Adrenal gland (tissue), 12 donors: ENCODE measurements around the gene MMS22L. TPM values are rescaled to one million over a fixed set of nuclear protein-coding genes. Genes with fewer than 3 reads are reported as not detected.

Source experiments
- DNase-seq, 7 donors: peaks; one replicate each; pipeline ENCODE4 v3.0.0-alpha.2; 2019 to 2020
- H3K27ac ChIP-seq, 5 donors: fragments of 200-600 bp; sonication (generic) in 4 of 5; 1 replicate in 3 of 5; 2 replicates in 2 of 5; pipeline versions ENCODE4 v1.5.1 to v1.8.0; 2016 to 2020; ENCODE audit warnings: mild to moderate bottlenecking in 1 of 5
- H3K27me3 ChIP-seq: fragments of 200-600 bp; 2 replicates; pipeline ENCODE4 v1.8.0; 2021
- H3K36me3 ChIP-seq, 2 donors: fragments of 200-600 bp; replicated peaks in 1 of 2; 1 replicate in 1 of 2; 2 replicates in 1 of 2; pipeline versions ENCODE4 v1.5.1 to v1.8.0; 2018 to 2022
- H3K4me1 ChIP-seq, 2 donors: fragments of 200-600 bp; replicated peaks in 1 of 2; 1 replicate in 1 of 2; 2 replicates in 1 of 2; pipeline versions ENCODE4 v1.5.1 to v1.8.0; 2018 to 2021
- H3K4me3 ChIP-seq, 4 donors: fragments of 200-600 bp; sonication (generic) in 3 of 4; one replicate each; pipeline ENCODE4 v1.5.1; 2016 to 2018
- H3K9me3 ChIP-seq, 3 donors: fragments of 200-600 bp; sonication (generic) in 1 of 3; replicated peaks in 1 of 3; 1 replicate in 2 of 3; 2 replicates in 1 of 3; pipeline versions ENCODE4 v1.5.1 to v1.8.0; 2016 to 2021
- POLR2A ChIP-seq, 2 donors: fragments of 450-650 bp; IDR thresholded peaks; one replicate each; pipeline ENCODE4 v1.6.1; 2017; ENCODE audit warnings: antibody characterized with exemption in 2 of 2, mild to moderate bottlenecking in 2 of 2, moderate library complexity in 1 of 2
- WGBS, 4 donors: extraction: QIAGEN DNeasy Blood & Tissue Kit in 2 of 4; methylation state at CpG; one replicate each; pipeline versions ENCODE4 v1.1.5 to v1.1.7; 2013 to 2017; 5-methylcytosine and 5-hydroxymethylcytosine counted together
- intact Hi-C, 2 donors: fragments of 100-400 bp; cut with DNase I; formaldehyde crosslinking; loops; one replicate each; pipeline versions ENCODE4 v1.14.1 to v1.15.0; 2022 to 2023
- polyA plus RNA-seq, 3 donors: library from polyadenylated mRNA; stranded (reverse); fragments of 200-250 nt in 2 of 3; fragments of 350-450 nt in 1 of 3; fragmentation: Illumina TruSeq in 1 of 3; extraction: RNeasy Lipid Tissue Mini Kit (QIAGEN cat#74804) in 1 of 3; gene quantifications; one replicate each; pipeline ENCODE4 v1.2.3, GENCODE V29; 2013 to 2014
- total RNA-seq, 9 donors: library from RNA; depleted of rRNA in 4 of 9; stranded (reverse); fragments of >200 nt in 4 of 9; fragments of 120-200 nt in 1 of 9; fragmentation: NEBNext Ultra II Directional in 1 of 9; extraction: Animal tissue kit (Norgen Biotek cat#: 25700) in 1 of 9; gene quantifications; one replicate each; pipeline versions ENCODE4 v1.1.0 to v1.2.4, GENCODE V29; 2013 to 2023
- TF ChIP-seq, protein P1 (sequence below), 6 experiments: fragments of 450-650 bp in 4 of 6; fragments of 200-600 bp in 2 of 6; sonication (generic) in 1 of 6; IDR thresholded peaks; 1 replicate in 5 of 6; 2 replicates in 1 of 6; pipeline versions ENCODE4 v1.5.1 to v1.8.0; 2016 to 2021; ENCODE audit warnings: antibody characterized with exemption in 6 of 6, mild to moderate bottlenecking in 2 of 6, moderate library complexity in 1 of 6
- donor health status: healthy with polysubstance abuse.
- donor health status: Bipolar disorder and iron deficiency.
- donor health status: DM: yes; HTN: yes; CAD: no.
- donor health status: DM: no; HTN: no; CAD: no.
- donor health status: DM: no; HTN: no; CAD: no.
- donor health status: DM: yes; HTN: yes; CAD: no.

Gene MMS22L
- total and polyA plus RNA-seq, 12 donors: 0.97 to 12.7 (median 5.9) TPM

DNA sequence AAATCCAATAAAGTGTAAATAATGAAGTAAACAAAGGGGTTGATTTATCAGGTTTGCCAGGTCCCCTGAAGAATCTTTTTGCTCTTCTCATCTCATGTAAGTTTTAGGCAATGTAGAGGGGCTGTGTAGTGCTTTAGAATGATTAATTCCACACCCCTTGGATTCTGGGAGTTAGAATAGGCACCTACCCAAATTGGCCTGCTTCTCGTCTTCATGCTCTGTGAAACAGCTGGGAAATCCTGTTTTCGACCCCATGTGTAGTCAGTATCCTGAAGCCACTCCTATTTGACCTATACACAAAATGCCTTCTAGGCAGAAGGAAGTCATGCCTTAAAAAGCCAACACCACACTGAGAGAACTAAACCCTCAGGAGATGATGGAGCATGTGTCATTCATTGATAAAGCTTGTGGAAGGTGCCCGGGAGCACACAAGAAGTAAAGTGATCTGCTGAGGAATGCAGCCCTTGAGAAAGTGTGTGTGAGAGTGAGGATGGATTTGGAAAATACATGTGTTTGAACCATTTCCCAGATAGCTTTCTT is 187.6 kb downstream of the MMS22L start:
- H3K9me3 ChIP-seq: no peaks in the 10 kb centered on the region
- no peak for TF ChIP-seq POLR2A (IDR thresholded peaks at IDR 0.05)
- TF ChIP-seq, protein P1, sequence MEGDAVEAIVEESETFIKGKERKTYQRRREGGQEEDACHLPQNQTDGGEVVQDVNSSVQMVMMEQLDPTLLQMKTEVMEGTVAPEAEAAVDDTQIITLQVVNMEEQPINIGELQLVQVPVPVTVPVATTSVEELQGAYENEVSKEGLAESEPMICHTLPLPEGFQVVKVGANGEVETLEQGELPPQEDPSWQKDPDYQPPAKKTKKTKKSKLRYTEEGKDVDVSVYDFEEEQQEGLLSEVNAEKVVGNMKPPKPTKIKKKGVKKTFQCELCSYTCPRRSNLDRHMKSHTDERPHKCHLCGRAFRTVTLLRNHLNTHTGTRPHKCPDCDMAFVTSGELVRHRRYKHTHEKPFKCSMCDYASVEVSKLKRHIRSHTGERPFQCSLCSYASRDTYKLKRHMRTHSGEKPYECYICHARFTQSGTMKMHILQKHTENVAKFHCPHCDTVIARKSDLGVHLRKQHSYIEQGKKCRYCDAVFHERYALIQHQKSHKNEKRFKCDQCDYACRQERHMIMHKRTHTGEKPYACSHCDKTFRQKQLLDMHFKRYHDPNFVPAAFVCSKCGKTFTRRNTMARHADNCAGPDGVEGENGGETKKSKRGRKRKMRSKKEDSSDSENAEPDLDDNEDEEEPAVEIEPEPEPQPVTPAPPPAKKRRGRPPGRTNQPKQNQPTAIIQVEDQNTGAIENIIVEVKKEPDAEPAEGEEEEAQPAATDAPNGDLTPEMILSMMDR (IDR thresholded peaks at IDR 0.05): no peak
- no peak overlapping the region for H3K27ac ChIP-seq
- 76 to 84% (median 81%) methylated on average over 3 of the region's 3 CpGs for WGBS, 4 donors
- H3K4me1 ChIP-seq: no peaks in the 10 kb centered on the region
- H3K36me3 ChIP-seq: no peaks in the 10 kb centered on the region
- intact Hi-C loops: no loop called here
- no peak overlapping the region for H3K4me3 ChIP-seq
- no peak for DNase-seq
- no peaks in the 10 kb centered on the region for H3K27me3 ChIP-seq

DNA sequence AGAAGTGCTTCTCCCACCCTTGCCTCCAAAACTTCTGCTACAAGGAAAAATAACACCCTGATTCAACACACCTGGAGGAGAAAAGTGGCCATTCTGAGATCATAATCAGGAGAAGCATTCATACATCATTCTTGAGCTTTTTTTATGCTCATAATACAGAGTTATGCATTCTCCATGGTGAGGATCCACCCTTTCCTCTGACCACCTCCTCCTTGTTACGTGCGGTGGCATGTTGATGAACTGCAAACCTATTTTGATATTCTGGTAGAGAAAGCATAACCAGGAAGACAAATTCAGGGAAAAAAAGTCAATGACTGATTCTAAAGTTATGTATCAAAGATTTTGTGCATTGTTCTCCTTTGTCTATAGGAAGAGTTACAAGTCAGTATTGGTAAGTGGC is 188.6 kb downstream of the MMS22L start:
- no peaks in the 10 kb centered on the region for H3K36me3 ChIP-seq
- H3K27me3 ChIP-seq: no peaks in the 10 kb centered on the region
- TF ChIP-seq, protein P1 (IDR thresholded peaks at IDR 0.05): no peak
- TF ChIP-seq POLR2A (IDR thresholded peaks at IDR 0.05): no peak
- H3K4me1 ChIP-seq: no peaks in the 10 kb centered on the region
- WGBS, 4 donors: 95 to 100% (median 98%) methylated on average over 2 of the region's 2 CpGs
- no peak for DNase-seq
- H3K27ac ChIP-seq: no peak overlapping the region
- no peaks in the 10 kb centered on the region for H3K9me3 ChIP-seq
- H3K4me3 ChIP-seq: no peak overlapping the region
- intact Hi-C loops: no loop called here

- intact Hi-C loops: no loop called here
- WGBS, 4 donors: 61 to 66% (median 62%) methylated on average over 6 of the region's 6 CpGs
- H3K27ac ChIP-seq: no peak overlapping the region
Measured at GRCh38 chr6:97092673-97093305, 190.2 kb downstream of the MMS22L start.

More at GRCh38 chr6:97092673-97093305, 190.2 kb downstream of the MMS22L start:
- Histone ChIP-seq H3K4me3 (no peak overlapping the region), H3K36me3 (no peaks in the 10 kb centered on the region), H3K9me3 (no peaks in the 10 kb centered on the region), H3K27me3 (no peaks in the 10 kb centered on the region), H3K4me1 (no peaks in the 10 kb centered on the region)
- DNase-seq: no peak
- TF ChIP-seq, protein P1 (IDR thresholded peaks at IDR 0.05): no peak
- no peak for TF ChIP-seq POLR2A (IDR thresholded peaks at IDR 0.05)
